GM19467 (cell line): ENCODE data around the gene NR2F1-AS1.
"Not testable (repeated sequence)": the region's sequence is repeated elsewhere in the genome, so short reads cannot be mapped to it uniquely, and the experiment has no call there.

Experiments
- ATAC-seq: cut with Tn5 transposase; IDR thresholded peaks from one replicate; pipeline ENCODE4 v1.9.1; 2021; ENCODE audit warnings: mild to moderate bottlenecking, moderate library complexity; ENCODE audit not compliant: unreplicated experiment

The NR2F1-AS1 gene

DNA sequence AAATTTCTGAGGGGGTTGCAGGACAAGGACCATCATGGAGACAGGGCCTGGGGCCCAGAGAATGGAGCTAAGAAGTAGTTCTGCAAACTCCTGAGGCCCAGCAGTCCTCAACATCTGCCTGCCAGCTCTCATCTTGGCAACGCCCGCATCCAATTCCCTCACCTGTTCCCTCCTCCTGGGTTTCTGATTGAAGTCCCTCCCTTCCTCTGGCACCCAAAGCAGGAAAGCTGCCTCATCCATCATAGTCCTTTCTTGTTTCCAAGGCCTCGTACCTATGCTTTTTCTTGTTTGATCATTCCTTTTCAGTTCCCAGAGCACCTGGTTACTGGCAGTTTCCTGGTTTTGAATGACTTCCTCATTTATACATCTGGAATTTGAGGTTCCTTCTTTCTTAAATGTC lies 181.3 kb downstream of the NR2F1-AS1 start:
- ATAC-seq, result no peak

DNA sequence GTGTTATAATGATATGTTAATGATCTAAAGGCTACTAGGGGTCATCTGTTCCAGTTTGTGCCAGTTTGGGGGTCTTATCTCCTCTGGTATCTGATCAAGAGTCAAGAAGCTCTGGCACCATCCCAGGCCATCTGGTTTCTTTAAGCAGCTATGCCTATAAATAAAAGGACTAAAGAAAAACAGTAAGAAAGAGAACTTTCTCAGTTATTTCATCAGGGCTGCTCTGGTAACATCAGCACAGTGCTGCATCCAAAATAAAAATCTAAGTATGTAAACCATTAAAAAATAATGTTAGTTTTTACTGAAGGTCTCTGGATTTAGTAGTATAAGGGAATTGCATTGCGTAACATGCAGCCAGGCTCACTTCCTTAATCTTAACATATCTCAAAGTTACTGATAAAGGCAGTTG lies 185.0 kb downstream of the NR2F1-AS1 start:
- ATAC-seq, result no peak

DNA sequence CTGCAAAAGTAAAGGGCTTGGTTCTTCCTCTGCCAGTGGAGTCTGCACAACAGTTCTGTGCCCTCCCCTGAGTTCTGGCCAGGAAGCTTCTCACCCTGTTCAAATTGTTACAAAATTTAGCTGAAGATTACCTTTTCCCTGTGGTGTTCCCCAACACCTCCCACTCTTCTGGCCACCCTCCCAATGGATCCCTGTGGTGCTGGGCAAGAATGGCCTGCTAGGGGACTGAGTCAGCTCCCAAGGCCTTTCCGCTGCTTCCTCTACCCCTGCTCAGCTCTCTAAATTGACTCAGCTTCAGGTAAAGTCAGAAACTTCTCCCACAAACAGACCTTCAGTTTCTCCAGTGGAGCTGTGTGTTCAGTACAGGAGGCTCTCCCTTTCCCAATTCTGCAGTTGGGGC lies 186.0 kb downstream of the NR2F1-AS1 start:
- ATAC-seq, result no peak

- ATAC-seq, result no peak
Measured at GRCh38 chr5:93394301-93394700, 186.7 kb downstream of the NR2F1-AS1 start.

DNA sequence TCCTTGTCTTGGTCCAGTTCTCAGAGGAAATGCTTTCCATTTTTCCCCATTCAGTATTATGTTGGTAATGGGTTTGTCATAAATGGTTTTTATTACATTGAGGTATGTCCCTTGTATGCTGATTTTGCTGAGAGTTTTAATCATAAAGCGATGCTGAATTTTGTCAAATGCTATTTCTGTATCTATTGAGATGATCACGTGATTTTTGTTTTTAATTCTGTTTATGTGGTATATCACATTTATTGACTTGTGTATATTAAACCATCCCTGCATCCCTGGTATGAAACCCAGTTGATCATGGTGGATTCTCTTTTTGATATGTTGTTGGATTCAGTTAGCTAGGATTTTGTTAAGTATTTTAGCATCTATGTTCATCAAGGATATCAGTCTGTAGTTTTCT lies 189.8 kb downstream of the NR2F1-AS1 start:
- not testable (repeated sequence) for ATAC-seq

DNA sequence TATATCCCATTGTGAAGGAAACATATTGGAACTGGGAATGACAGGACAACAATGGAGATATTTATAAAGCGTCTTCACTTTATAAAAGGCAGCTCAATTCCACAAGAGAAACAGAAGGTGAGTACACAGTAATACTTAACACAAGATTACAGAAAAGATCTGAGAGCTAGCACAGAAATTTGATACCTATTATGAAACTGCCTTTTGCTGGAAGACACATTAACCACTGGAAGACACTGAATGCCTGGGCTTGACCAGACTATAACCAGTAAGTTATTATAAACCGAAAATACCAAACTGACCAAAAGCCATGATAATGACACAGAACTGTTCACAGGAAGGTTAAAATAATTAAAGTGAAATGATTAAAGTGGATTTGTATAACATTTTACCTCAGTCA lies 195.4 kb downstream of the NR2F1-AS1 start:
- ATAC-seq, result no peak

DNA sequence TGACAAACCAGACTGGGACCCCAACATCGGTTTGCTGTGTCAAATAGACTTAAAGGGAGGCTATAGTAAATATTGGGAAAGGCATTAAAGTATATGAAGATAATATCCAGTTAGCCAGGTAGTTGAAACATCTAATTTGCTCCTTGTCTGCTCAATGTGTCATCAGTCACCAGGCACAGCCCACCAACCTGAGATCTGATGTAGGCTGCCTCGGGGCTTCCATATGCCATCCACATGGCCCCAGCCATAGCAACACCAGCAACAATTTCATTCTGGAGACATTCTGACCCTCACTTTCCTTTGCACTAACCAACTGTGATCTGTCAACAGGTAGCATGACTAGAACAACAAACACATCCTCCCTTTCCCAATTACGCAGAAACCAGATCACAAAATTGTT lies 196.0 kb downstream of the NR2F1-AS1 start:
- ATAC-seq, result no peak

DNA sequence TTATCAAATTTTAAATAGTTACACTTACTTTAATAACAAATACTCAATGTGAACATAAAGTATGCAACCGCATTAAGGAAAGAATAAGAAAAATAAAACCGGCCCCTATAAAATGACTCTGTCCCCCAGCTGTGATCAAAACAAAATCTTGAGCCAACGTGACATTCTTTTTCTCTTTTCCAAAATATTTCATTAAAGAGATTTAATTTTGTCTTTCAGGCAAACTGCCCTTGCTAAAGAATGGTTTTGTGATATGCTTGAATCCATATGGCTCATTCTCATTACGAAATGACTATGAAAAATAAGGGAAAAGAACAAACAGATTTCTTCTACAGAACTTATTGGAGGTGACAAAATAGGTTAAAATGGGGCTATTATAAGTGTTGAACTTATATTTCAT lies 197.0 kb downstream of the NR2F1-AS1 start:
- ATAC-seq, result no peak

DNA sequence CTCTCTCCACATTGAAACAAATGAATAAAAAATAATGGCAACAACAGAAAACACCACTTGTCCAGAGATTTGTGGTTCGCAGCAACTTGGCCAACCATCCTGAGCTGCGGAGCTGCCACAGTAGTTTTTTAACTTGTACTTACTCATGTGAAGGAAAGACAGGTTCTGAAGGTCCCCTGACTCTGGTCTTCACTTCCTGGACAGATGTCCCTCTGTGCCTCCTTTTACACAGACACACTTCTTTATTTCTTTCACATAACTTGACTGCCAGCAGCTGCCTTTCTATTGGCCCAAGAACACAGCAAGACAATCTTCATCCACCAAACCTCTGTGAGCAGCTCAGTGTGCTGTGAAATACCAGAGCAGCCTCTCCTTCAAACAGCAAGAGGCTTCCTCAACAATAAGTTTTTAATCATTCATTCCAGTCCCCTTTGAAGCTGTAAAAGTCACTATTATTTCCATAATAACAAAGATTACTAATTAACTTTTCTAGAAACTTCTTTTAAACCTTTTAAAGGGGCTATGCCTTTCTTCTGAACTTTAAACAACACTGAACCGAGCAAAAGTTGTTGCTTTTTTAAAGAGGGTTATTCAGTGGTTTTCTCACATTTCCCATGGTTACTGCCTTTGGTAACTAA lies 198.7 kb downstream of the NR2F1-AS1 start:
- ATAC-seq, result no peak

DNA sequence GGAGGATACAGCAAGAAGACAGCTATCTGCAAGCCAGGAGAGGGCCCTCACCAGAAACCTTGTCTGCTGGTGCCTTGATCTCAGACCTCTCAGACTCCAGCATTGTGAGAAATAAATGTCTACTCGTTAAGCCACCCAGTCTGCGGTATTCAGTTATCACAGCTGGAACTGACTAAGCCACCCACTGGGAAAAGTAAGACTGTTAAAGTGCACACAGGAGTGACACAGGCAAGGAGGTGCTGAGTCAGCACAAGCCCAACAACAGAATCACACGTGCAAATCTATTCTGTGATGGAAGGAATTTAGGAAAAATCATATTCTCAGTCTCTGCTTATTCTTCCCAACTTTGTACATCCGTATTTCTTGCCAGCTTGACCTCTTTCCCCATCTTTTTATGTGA lies 200.0 kb downstream of the NR2F1-AS1 start:
- no peak for ATAC-seq

DNA sequence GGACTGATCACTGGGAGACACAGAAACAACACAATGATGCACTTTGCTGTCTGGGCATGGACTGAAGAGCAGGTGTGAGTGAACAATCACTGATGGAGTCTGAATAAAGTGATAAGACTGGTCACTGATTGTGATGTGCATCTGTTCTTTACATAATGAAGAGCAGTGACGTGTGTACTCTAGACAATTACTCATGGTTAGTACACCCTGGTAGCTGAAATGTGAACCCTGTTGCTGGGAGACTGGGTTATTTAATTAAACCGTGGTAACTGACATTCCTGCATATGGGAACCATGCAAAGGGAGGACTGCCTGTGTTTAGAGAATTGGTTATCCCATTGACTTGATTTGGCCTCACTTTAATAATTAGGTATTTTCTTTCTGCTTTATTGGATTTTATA lies 202.9 kb downstream of the NR2F1-AS1 start:
- ATAC-seq, result no peak

GRCh38 chr5:93371893-93372292 lies 209.1 kb downstream of the NR2F1-AS1 start:
- ATAC-seq, result no peak

DNA sequence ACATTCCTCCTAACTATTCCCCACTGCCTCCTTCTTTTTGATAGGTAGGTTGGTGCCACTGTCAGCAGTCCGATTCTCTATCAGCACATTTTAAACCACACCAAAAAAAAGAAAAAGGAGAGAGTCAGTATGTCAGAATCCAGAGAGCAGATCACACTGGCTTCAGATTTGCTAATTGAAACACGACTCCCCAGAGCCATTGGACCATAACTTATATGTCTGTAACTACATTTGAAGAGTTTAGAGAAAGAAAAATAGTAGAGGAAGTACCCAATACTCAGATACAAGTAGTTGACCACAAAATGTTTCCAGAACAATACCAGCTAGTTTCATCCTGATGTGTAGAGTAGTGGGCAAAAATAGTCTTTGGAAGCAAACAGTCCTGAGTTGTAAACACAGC lies 216.6 kb downstream of the NR2F1-AS1 start:
- ATAC-seq, result no peak

- ATAC-seq, result no peak
Measured at GRCh38 chr5:93360436-93361088, 220.5 kb downstream of the NR2F1-AS1 start.

DNA sequence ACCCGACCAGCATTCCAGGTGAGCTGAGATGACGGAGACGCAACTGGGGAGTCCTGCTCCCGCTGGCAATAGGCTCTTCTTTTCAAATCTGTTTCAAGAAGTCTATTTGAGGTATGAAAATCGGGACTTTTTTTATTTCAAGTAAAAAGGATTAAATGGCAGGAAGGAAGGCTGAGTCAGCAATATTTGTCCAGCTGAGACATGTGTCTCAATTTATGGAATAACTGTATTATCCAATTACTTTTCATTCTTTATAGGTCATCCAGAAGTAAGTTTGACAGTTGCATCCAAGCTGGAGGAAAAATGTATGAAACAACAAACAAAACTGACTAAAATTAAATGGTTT lies 221.1 kb downstream of the NR2F1-AS1 start:
- no peak for ATAC-seq
